ENCODE results near the gene PTH1R. TPM values are rescaled to one million over a fixed set of nuclear protein-coding genes. Genes with fewer than 3 reads are reported as not detected.

PTH1R gene
- total RNA-seq, 1 experiment from 2014 or later: not detected

- H3K4me3 ChIP-seq (ENCODE audit: low read depth in 2 of 2, low read length in 2 of 2): no peak overlapping the region
- H3K36me3 ChIP-seq (ENCODE audit: control insufficient read depth, insufficient read depth, low read length): no peaks in the 10 kb centered on the region
- TF ChIP-seq CTCF (IDR thresholded peaks at IDR 0.05) (no peak), SIN3A (IDR thresholded peaks at IDR 0.05; ENCODE audit: borderline replicate concordance, insufficient read depth, low read depth, low read length) (no peak), POLR2AphosphoS5 (IDR thresholded peaks at IDR 0.05; ENCODE audit: low read depth, low read length) (no peak), REST (IDR thresholded peaks at IDR 0.05; ENCODE audit: insufficient read depth in 1 of 2, low read depth in 2 of 2, low read length in 1 of 2) (no peak), TCF7L2 (IDR thresholded peaks at IDR 0.05; ENCODE audit: low read depth, low read length) (no peak)
- H3K27ac ChIP-seq (ENCODE audit: low read length): no peak overlapping the region
- BruUV-seq (replicated peaks): no TSS peak
- no peaks in the 10 kb centered on the region for H3K27me3 ChIP-seq (ENCODE audit: control insufficient read depth, insufficient read depth, low read length)
- ChIA-PET CTCF (interaction anchor here (0.5 to 1.8 kb wide), 3 partner anchors 13 to 28 kb away, joined by 3 to 11 read pairs (median 4); no protein-coding TSS in a partner anchor), POLR2A (no interaction called here)
- no peaks in the 10 kb centered on the region for H3K9me3 ChIP-seq (ENCODE audit: control insufficient read depth, insufficient read depth, low read depth, low read length)
- intact Hi-C loops (cut with micrococcal nuclease; ENCODE audit: unreplicated experiment): loop anchor here (2.0 kb wide), 1 partner anchor 191 kb away; no protein-coding TSS in a partner anchor
- H3K4me1 ChIP-seq (ENCODE audit: control insufficient read depth, insufficient read depth, low read length): peaks cover 3% of the 10 kb centered on the region; the same call in 1 of the 2 replicates
- DNase-seq (ENCODE audit: low read depth, low spot score) (no peak), ATAC-seq (no peak)
- in situ Hi-C loops (cut with HindIII; ENCODE audit: low pct_unique_long_range_greater_than_20kb, low sequenced_read_pairs): no loop called here
These were observed 18.2 kb downstream of the PTH1R start for GRCh38 chr3:46895761-46896160.

GRCh38 chr3:46896386-46896785 is 18.9 kb downstream of the PTH1R start:
- intact Hi-C loops (cut with micrococcal nuclease; ENCODE audit: unreplicated experiment) (loop anchor here (2.0 kb wide), 1 partner anchor 192 kb away; no protein-coding TSS in a partner anchor), in situ Hi-C loops (cut with HindIII; ENCODE audit: low pct_unique_long_range_greater_than_20kb, low sequenced_read_pairs) (no loop called here)
- Histone ChIP-seq H3K4me3 (ENCODE audit: low read depth in 2 of 2, low read length in 2 of 2) (no peak overlapping the region), H3K36me3 (ENCODE audit: control insufficient read depth, insufficient read depth, low read length) (no peaks in the 10 kb centered on the region), H3K4me1 (ENCODE audit: control insufficient read depth, insufficient read depth, low read length) (peaks cover 3% of the 10 kb centered on the region; the same call in 1 of the 2 replicates), H3K9me3 (ENCODE audit: control insufficient read depth, insufficient read depth, low read depth, low read length) (no peaks in the 10 kb centered on the region), H3K27me3 (ENCODE audit: control insufficient read depth, insufficient read depth, low read length) (no peaks in the 10 kb centered on the region), H3K27ac (ENCODE audit: low read length) (no peak overlapping the region)
- POLR2A ChIA-PET: no interaction called here
- ATAC-seq (no peak), DNase-seq (ENCODE audit: low read depth, low spot score) (no peak)
- TF ChIP-seq SIN3A (IDR thresholded peaks at IDR 0.05; ENCODE audit: borderline replicate concordance, insufficient read depth, low read depth, low read length) (no peak), POLR2AphosphoS5 (IDR thresholded peaks at IDR 0.05; ENCODE audit: low read depth, low read length) (no peak), REST (IDR thresholded peaks at IDR 0.05; ENCODE audit: insufficient read depth in 1 of 2, low read depth in 2 of 2, low read length in 1 of 2) (no peak), CTCF (IDR thresholded peaks at IDR 0.05) (no peak), TCF7L2 (IDR thresholded peaks at IDR 0.05; ENCODE audit: low read depth, low read length) (no peak)
- CTCF ChIA-PET: interaction anchor here (0.5 to 1.8 kb wide), 3 partner anchors 13 to 29 kb away, joined by 3 to 11 read pairs (median 4); no protein-coding TSS in a partner anchor
- no TSS peak for BruUV-seq (replicated peaks)

Data from Panc1 (cell line).